Small intestine (tissue), 7 donors: Measurements from ENCODE around the gene SCRN1. TPM values are rescaled to one million over a fixed set of nuclear protein-coding genes. Genes with fewer than 3 reads are reported as not detected.
A peak's percentile ranks its signal among the peaks of the same experiment; 100 is the strongest.

Experiments used
- DNase-seq, 2 donors: peaks; one replicate each; pipeline versions ENCODE4 v3.0.0 to v3.0.0-alpha.2; 2013
- FAIRE-seq: peaks from 2 replicates; lab custom pipeline; 2012; peaks lifted over from hg19 to GRCh38; lab: Jason Lieb, UNC
- H3K27ac ChIP-seq, 3 donors: one replicate each; pipeline ENCODE4 v1.5.1; 2013; ENCODE audit warnings: low read length in 2 of 3, mild to moderate bottlenecking in 2 of 3, control low read depth in 1 of 3, inconsistent platforms in 1 of 3, low read depth in 1 of 3, moderate library complexity in 1 of 3
- H3K27me3 ChIP-seq, 3 donors: one replicate each; pipeline ENCODE4 v1.6.1; 2013; ENCODE audit warnings: low read length in 3 of 3, inconsistent platforms in 1 of 3; ENCODE audit not compliant: control insufficient read depth in 3 of 3, insufficient read depth in 3 of 3
- H3K36me3 ChIP-seq, 3 donors: one replicate each; pipeline ENCODE4 v1.6.1; 2013; ENCODE audit warnings: low read length in 3 of 3, inconsistent platforms in 1 of 3, low read depth in 1 of 3, mild to moderate bottlenecking in 1 of 3, moderate library complexity in 1 of 3; ENCODE audit not compliant: control insufficient read depth in 3 of 3, insufficient read depth in 2 of 3
- H3K4me1 ChIP-seq, 3 donors: one replicate each; pipeline ENCODE4 v1.6.1; 2013; ENCODE audit warnings: low read length in 2 of 3, inconsistent platforms in 1 of 3, low read depth in 1 of 3, mild to moderate bottlenecking in 1 of 3, moderate library complexity in 1 of 3; ENCODE audit not compliant: control insufficient read depth in 3 of 3, insufficient read depth in 2 of 3
- H3K4me3 ChIP-seq, 3 donors: one replicate each; pipeline ENCODE4 v1.5.1; 2013; ENCODE audit warnings: low read length in 3 of 3, control low read depth in 1 of 3, inconsistent platforms in 1 of 3, low read depth in 1 of 3, mild to moderate bottlenecking in 1 of 3, moderate library complexity in 1 of 3
- H3K9me3 ChIP-seq, 2 donors: one replicate each; pipeline ENCODE4 v1.6.1; 2013; ENCODE audit warnings: low read depth in 1 of 2, low read length in 1 of 2; ENCODE audit not compliant: control insufficient read depth in 2 of 2, insufficient read depth in 1 of 2
- WGBS, 3 donors: extraction: QIAGEN DNeasy Blood & Tissue Kit; methylation state at CpG; one replicate each; pipeline ENCODE4 v1.1.7; 2013; 5-methylcytosine and 5-hydroxymethylcytosine counted together
- polyA plus RNA-seq, 4 donors: library from polyadenylated mRNA; stranded (reverse) in 3 of 4; unstranded in 1 of 4; fragments of 200-250 nt in 3 of 4; fragments of 120-200 nt in 1 of 4; gene quantifications; one replicate each; pipeline versions ENCODE4 v1.2.1 to v1.2.3, GENCODE V29; 2013
- donor health status: healthy with polysubstance abuse.
- donor health status: control.
- donor health status: control.
- donor health status: Bipolar disorder and iron deficiency.
- donor health status: healthy.

Gene SCRN1
- polyA plus RNA-seq, 4 donors = 1.3 to 16.9 (median 7.4) TPM

DNA sequence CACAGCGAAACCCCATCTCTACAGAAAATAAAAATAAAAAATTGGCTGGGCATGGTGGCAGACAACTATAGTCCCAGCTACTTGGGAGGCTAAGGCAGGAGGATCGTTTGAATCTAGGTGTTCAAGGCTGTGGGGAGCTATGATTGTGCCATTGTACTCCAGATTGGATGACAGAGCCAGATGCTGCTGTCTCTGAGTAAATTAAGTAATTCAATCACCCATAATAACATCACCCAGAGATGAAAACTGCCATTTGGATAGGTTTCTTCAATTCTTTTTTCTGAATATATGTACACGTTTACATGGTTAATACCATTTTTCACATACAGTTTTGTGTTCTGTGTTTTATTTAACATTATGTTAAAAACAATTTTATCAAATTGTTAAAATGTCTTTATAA is 104.0 kb downstream of the SCRN1 start:
- Histone ChIP-seq H3K4me1 (peaks cover 0 to 2% (median 0%) of the 10 kb centered on the region in 3 donors), H3K4me3 (no peak overlapping the region), H3K27ac (no peak overlapping the region), H3K9me3 (no peaks in the 10 kb centered on the region), H3K27me3 (peaks cover 0 to 3% (median 0%) of the 10 kb centered on the region in 3 donors), H3K36me3 (peaks cover 0 to 30% (median 0%) of the 10 kb centered on the region in 3 donors)
- DNase-seq (no peak), FAIRE-seq (no peak)
- 79 to 89% (median 86%) methylated on average over 3 of the region's 3 CpGs for WGBS, 3 donors

DNA sequence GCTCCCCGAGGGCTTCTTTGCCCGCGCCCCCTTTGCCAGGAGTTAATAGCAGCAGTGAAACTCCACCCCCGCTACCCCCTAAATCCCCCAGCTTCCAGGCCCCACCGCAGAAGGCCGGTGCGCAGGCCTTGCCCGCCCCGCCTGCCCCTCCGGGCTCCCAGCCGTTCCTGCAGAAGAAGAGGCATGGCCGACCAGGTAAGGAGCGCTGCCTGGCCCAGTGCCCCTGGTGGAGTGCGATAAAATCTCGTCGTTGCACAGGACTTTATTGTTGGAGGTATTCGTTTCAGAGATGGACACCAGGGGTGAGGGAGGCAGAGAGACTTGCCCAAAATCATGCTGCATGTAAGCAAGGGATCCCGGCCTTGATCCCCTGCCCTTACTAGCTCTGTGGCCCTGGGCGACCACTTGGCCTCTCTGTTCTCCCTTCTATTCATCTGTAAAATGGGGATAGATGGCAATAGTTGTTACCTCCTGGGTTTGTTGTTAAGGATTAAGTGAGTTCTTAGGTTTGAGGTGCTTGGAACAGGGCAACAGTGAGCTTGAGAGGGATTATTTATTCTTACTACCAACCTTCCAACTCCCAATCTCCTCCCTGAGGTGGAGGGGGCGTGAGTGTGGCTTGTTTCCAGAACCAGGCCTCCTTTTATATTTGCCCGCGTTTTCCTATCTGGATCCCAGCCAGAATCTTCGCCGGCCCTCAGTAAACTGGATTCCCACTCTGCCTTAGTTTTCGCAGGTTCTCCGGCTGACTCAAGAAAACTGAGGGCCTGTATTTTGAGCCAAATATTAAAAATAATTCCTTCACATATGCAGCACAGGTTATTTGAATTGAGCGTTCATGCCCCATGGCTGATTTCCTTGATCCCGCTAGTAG is 105.0 kb downstream of the SCRN1 start:
- H3K4me1 ChIP-seq = peaks cover 0 to 2% (median 0%) of the 10 kb centered on the region in 3 donors
- 40 to 69% (median 48%) methylated on average over 27 to 28 of the region's 28 CpGs for WGBS, 3 donors
- peaks cover 0 to 24% (median 3%) of the 10 kb centered on the region in 3 donors for H3K36me3 ChIP-seq
- peaks cover 0 to 3% (median 0%) of the 10 kb centered on the region in 3 donors for H3K27me3 ChIP-seq
- H3K27ac ChIP-seq = no peak overlapping the region
- DNase-seq = no peak
- no peak for FAIRE-seq
- no peaks in the 10 kb centered on the region for H3K9me3 ChIP-seq
- H3K4me3 ChIP-seq = no peak overlapping the region

DNA sequence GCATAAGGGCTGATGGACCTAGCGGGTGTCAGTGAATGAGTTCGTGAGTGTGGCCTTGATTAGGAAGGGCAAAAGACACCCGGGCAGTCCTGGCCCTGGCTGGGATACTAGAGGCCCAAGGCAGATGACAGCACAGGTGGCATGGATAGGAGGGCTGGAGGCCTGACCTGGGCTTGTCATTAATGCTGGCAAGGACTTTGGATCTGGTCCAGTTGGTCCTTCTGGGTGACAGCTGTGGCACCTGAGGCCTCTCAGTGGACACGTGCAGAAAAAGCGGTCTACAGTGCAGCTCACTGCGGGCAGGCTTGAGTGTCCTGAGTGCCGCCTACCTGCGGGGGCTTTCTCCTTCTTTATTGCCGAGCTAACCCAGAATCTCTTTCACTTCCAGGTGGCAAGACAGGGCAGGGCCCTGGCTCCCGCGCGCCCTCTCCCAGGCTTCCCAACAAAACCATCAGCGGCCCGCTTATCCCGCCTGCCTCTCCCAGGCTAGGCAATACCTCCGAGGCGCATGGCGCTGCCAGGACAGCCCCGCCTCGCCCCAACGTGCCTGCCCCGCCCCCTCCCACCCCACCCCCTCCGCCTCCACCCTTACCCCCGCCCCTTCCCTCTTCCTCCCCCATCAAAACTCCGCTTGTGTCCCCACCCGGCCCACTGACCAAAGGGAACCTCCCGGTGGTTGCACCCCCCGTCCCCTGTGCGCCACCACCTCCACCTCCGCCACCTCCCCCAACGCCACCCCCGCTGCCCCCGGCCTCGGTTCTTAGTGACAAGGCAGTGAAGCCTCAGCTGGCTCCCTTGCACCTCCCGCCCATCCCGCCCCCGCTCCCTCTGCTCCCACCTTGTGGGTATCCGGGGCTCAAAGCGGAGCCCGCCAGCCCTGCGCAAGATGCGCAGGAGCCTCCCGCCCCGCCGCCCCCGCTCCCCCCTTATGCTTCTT is 105.9 kb downstream of the SCRN1 start:
- WGBS, 3 donors = 23 to 62% (median 58%) methylated on average over 36 to 45 of the region's 46 CpGs
- peak; percentile 7 to 21 for DNase-seq
- H3K27me3 ChIP-seq = peaks cover 0 to 3% (median 0%) of the 10 kb centered on the region in 3 donors
- peaks cover 0 to 2% (median 0%) of the 10 kb centered on the region in 3 donors for H3K4me1 ChIP-seq
- H3K9me3 ChIP-seq = no peaks in the 10 kb centered on the region
- FAIRE-seq = no peak
- H3K36me3 ChIP-seq = peaks cover 0 to 22% (median 3%) of the 10 kb centered on the region in 3 donors
- no peak overlapping the region for H3K27ac ChIP-seq
- peak overlapping the region in 2 of 3 donors; percentile 7 to 17 for H3K4me3 ChIP-seq

DNA sequence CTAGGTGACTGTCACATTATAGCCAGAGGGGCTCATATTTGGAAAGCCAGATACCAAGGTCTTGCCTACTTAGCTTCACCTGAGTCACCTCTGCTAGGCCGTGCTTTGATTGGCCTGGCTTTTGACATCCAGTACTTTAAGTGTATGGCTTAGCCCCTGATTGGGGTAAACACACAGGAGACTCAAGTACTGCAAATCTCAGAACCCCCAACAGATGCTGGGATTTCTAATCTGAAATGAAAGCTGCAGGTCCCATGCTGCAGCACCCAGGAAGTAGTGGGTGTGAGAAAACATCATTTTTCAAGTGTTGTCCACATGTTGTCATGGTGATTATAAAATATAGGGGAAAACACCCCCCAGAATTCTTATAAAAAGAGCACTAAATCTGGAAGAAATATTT is 107.1 kb downstream of the SCRN1 start:
- Histone ChIP-seq H3K9me3 (no peaks in the 10 kb centered on the region), H3K4me1 (peaks cover 0 to 2% (median 0%) of the 10 kb centered on the region in 3 donors), H3K36me3 (peaks cover 0 to 16% (median 3%) of the 10 kb centered on the region in 3 donors), H3K4me3 (no peak overlapping the region), H3K27ac (no peak overlapping the region), H3K27me3 (peaks cover 0 to 3% (median 0%) of the 10 kb centered on the region in 3 donors)
- FAIRE-seq (no peak), DNase-seq (no peak)
- WGBS, 3 donors = 87 to 88% (median 88%) methylated on average over 1 of the region's 1 CpG

- DNase-seq (no peak), FAIRE-seq (no peak)
- Histone ChIP-seq H3K36me3 (peaks cover 0 to 16% (median 3%) of the 10 kb centered on the region in 3 donors), H3K4me3 (no peak overlapping the region), H3K9me3 (no peaks in the 10 kb centered on the region), H3K4me1 (peaks cover 0 to 2% (median 0%) of the 10 kb centered on the region in 3 donors), H3K27ac (no peak overlapping the region), H3K27me3 (peaks cover 0 to 3% (median 0%) of the 10 kb centered on the region in 3 donors)
- 81 to 86% (median 85%) methylated on average over 7 of the region's 7 CpGs for WGBS, 3 donors
These were observed 107.9 kb downstream of the SCRN1 start for GRCh38 chr7:29881724-29882123.

GRCh38 chr7:29879609-29880008 is 110.0 kb downstream of the SCRN1 start:
- peaks cover 0 to 22% (median 3%) of the 10 kb centered on the region in 3 donors for H3K36me3 ChIP-seq
- H3K27me3 ChIP-seq = peaks cover 0 to 5% (median 0%) of the 10 kb centered on the region in 3 donors
- no peaks in the 10 kb centered on the region for H3K9me3 ChIP-seq
- FAIRE-seq (no peak), DNase-seq (no peak)
- no peak overlapping the region for H3K27ac ChIP-seq
- no peak overlapping the region for H3K4me3 ChIP-seq
- 64 to 80% (median 66%) methylated on average over 2 of the region's 2 CpGs for WGBS, 3 donors
- H3K4me1 ChIP-seq = peaks cover 0 to 2% (median 0%) of the 10 kb centered on the region in 3 donors

GRCh38 chr7:29878081-29878688 is 111.4 kb downstream of the SCRN1 start:
- no peak overlapping the region for H3K27ac ChIP-seq
- FAIRE-seq (peak; percentile 59), DNase-seq (peak; percentile 24 to 28)
- H3K36me3 ChIP-seq = peaks cover 0 to 22% (median 3%) of the 10 kb centered on the region in 3 donors
- H3K27me3 ChIP-seq = peaks cover 0 to 2% (median 0%) of the 10 kb centered on the region in 3 donors
- H3K9me3 ChIP-seq = no peaks in the 10 kb centered on the region
- 52 to 88% (median 72%) methylated on average over 5 of the region's 5 CpGs for WGBS, 3 donors
- no peaks in the 10 kb centered on the region for H3K4me1 ChIP-seq
- H3K4me3 ChIP-seq = no peak overlapping the region
